ENCODE data around the gene TMEM79.

TMEM79 gene

GRCh38 chr1:156260896-156261295, 23.2 kb upstream of the TMEM79 start:
- no peak for TF ChIP-seq CTCF (IDR thresholded peaks at IDR 0.05; ENCODE audit: extremely low read depth, insufficient read depth, missing control alignments)
- no peak for DNase-seq (ENCODE audit: low spot score)
- in situ Hi-C loops (cut with MboI; ENCODE audit: low pct_unique_long_range_greater_than_20kb, low sequenced_read_pairs, unreplicated experiment) = no loop called here

- in situ Hi-C loops (cut with MboI; ENCODE audit: low pct_unique_long_range_greater_than_20kb, low sequenced_read_pairs, unreplicated experiment) = no loop called here
- no peak for TF ChIP-seq CTCF (IDR thresholded peaks at IDR 0.05; ENCODE audit: extremely low read depth, insufficient read depth, missing control alignments)
- DNase-seq (ENCODE audit: low spot score) = no peak
These were observed 21.5 kb upstream of the TMEM79 start for GRCh38 chr1:156262461-156263287.

- in situ Hi-C loops (cut with MboI; ENCODE audit: low pct_unique_long_range_greater_than_20kb, low sequenced_read_pairs, unreplicated experiment) = no loop called here
- DNase-seq (ENCODE audit: low spot score) = no peak
These were observed 20.9 kb upstream of the TMEM79 start for GRCh38 chr1:156263288-156263655.

GRCh38 chr1:156266051-156266450, 18.1 kb upstream of the TMEM79 start:
- TF ChIP-seq CTCF (IDR thresholded peaks at IDR 0.05; ENCODE audit: extremely low read depth, insufficient read depth, missing control alignments) = no peak
- no peak for DNase-seq (ENCODE audit: low spot score)
- in situ Hi-C loops (cut with MboI; ENCODE audit: low pct_unique_long_range_greater_than_20kb, low sequenced_read_pairs, unreplicated experiment) = no loop called here

More at GRCh38 chr1:156263288-156263655, 20.9 kb upstream of the TMEM79 start:
- TF ChIP-seq CTCF (IDR thresholded peaks at IDR 0.05; ENCODE audit: extremely low read depth, insufficient read depth, missing control alignments) = no peak

GRCh38 chr1:156268336-156268735, 15.8 kb upstream of the TMEM79 start:
- no peak for TF ChIP-seq CTCF (IDR thresholded peaks at IDR 0.05; ENCODE audit: extremely low read depth, insufficient read depth, missing control alignments)
- no peak for DNase-seq (ENCODE audit: low spot score)
- in situ Hi-C loops (cut with MboI; ENCODE audit: low pct_unique_long_range_greater_than_20kb, low sequenced_read_pairs, unreplicated experiment) = no loop called here

- DNase-seq (ENCODE audit: low spot score) = no peak
- TF ChIP-seq CTCF (IDR thresholded peaks at IDR 0.05; ENCODE audit: extremely low read depth, insufficient read depth, missing control alignments) = no peak
- in situ Hi-C loops (cut with MboI; ENCODE audit: low pct_unique_long_range_greater_than_20kb, low sequenced_read_pairs, unreplicated experiment) = no loop called here
These were observed 13.8 kb upstream of the TMEM79 start for GRCh38 chr1:156270314-156270713.
